NOMO-1 (cell line): ENCODE results near the gene LRRC1.

Experiments used
- DNase-seq, 2 experiments: peaks; one replicate each; lab custom pipeline; 2025; ENCODE audit not compliant: unreplicated experiment in 2 of 2; lab: John Stamatoyannopoulos, UW

The LRRC1 gene

DNA sequence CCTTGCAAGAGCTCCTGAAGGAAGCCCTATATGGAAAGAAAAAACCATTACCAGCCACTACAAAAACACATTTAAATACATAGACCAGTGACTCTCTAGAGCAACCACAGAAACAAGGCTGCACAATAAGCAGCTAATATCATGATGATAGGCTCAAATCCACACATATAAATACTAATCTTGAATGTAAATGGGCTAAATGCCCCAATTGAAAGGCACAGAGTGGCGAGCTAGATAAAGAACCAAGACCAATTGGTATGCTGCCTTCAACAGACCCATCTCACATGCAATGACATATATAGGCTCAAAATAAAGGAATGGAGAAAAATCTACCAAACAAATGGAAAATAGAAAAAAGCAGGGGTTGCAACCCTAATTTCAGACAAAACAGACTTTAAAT, 153.0 kb downstream of the LRRC1 start:
- DNase-seq, result no peak

DNA sequence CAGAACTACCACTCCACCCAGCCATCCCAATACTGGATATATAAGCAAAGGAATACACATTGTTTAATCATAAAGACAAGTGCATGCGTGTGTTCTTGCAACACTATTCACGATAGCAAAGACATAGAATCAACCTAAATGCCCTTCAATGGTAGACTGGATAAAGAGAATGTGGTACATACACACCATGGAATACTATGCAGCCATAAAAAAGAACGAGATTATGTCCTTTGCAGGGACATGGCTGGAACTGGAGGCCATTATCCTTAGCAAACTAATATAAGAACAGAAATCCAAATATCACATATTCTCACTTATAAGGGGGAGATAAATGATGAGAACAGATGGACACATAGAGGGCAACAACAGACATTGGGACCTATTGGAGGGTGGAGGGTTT, 156.6 kb downstream of the LRRC1 start:
- no peak for DNase-seq

DNA sequence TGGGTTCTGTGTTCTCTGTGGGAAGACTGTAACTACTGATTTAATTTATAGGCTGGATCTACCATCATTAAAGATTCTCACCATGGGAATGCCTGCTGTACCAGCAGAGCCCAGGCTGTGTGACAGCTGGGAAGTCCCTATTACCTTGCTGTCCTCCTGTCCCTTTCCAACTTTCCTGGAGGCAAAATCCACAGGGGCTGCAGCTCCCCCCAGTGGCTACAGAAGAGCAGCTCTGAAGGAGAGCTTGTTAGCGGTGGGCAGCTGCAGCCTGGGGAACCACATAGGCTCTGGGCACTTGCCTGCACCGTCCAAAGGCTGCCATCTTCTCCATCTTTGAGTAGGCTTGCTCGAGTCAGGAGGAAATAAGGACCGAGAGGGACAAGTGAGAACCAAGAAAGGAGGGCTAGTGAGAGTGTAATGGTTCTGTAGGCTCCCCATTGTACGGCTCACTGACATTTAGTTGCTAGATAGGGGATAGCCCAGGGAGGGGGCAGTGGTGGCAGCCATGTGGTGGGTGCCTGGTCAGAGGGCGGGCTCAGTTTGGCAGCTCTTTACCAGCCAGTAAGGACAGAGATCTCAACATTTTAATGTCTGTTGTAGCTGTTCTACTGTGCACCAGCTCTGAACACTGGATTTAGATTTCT, 161.4 kb downstream of the LRRC1 start:
- DNase-seq, result peak in 1 of 2 experiments; percentile 12

DNA sequence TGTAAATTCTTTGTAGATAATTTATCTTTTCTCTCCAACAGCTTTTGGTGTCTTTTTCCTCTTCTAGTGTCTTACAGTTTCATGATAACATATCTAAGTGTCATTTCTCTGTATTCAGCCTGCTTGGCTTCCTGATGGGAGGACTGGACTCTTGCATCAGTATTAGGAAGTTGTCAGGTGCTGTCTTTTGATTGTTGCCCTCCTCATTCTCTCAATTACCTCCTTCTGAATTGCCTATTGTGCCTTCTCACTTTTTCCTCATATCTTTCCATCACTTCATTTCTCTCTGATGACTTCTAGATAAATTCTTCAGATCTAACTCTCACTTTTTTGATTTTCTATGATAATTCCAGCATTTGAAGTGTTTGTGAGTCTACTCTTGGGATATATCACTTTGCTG, 162.0 kb downstream of the LRRC1 start:
- DNase-seq, result no peak

DNA sequence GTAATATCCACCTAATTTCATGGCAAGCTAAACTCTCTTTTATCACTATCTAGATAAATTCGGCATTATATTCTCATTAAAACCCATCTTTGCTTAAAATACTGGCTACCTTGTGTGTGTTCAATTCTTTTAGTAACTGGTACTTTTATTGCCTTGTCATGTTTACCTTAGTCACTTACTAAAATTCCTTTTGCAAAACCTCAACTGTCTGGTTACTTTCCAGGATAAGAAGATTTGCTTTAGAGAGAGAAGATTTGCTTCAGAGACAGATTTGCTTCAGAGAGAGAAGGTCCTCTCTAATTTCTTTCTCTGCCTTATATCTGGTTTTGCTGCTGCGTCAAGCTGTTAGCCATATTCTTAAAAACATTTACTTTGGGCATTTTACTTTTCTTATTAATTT, 164.9 kb downstream of the LRRC1 start:
- DNase-seq, result no peak

DNA sequence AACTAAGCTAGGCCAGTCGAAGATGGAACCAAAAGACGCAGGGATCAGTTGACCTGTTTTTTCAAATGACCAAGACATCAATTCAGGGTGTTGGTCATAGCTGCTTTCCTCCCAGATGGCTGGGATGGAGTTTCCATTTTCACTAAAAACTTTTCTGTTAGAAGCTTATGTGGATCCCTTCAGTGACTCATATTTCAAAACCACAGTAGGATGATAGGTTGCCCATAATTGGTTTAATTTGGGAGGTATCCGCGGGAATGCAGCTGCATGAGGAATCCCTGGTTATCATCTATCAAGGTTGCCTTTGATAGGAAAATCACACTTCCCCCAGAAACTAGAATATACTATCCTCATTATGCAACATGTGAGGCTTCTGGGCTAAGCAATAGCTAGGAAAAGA, 165.5 kb downstream of the LRRC1 start:
- no peak for DNase-seq

DNA sequence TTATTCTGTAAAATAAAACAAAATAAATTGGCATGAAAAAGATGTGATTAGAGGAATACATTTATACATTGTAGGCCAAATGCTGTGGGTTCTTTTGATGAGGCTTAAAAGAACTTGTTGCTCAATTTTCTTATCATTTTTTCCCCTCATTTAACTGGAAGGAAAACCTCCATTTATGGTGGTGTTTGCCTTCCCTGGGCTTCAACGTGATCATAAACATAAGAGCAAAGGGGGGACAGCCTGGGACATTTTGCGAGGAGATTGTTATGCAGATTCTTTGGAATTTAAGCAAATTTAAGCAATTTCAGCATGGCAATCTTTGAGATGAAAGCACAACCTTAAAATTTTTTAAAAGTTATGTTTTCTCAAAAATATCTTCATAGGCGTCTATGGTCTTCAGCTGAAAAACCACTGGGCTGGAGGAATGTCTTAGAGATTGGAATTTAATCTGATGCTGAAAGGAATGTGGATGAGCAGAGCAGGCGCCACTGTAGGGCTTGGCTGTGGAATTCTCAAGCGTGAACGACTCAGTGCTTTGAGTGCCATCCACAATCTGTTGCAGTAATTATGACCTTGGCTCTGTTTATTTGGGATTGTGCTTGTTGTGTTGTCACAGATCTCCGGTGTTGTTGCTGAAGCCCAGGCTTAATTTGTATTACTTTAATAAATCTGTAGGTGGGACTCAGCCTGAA, 167.0 kb downstream of the LRRC1 start:
- DNase-seq, result no peak

DNA sequence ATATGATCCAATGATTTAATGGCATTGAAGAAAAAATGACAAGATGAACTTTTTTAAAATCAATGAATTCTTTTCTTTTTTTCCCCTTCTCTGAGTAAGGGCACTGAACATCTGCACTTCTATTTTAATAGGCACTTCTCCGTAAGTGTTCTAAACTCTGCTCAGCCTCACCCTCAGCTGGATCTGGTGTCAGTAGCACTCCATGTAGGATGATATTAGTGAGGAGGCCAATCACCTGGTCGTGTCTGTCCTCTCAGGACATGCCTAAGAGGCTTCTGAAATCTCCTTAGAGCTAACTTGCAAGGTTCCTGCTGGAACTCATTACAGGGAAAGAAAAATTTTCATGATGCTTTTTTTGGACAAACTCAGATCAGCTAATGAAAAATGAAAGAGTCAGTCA, 167.8 kb downstream of the LRRC1 start:
- no peak for DNase-seq

DNA sequence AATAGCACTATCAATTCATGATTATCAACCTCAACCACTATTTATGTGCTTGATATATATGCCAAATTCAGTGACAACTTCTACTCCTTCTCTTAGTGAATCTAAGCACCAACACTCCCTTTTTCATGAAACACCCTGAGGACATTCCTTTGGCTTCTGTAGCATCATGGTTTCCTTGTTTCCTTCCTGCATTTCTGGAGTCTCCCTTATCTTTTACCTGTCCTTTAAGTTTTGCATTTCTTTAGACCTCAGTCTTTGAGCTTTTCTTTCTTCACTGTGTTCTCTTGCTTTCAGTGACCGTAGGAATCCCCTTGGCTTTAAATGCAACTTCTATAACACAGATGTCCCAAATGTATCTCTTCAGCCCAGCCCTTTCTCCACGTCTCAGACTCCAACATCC, 172.6 kb downstream of the LRRC1 start:
- no peak for DNase-seq
